GM12878 (cell line): Measurements from ENCODE around the gene MFAP1. TPM values are rescaled to one million over a fixed set of nuclear protein-coding genes. Genes with fewer than 3 reads are reported as not detected.
"Not testable (repeated sequence)": the region's sequence is repeated elsewhere in the genome, so short reads cannot be mapped to it uniquely, and the experiment has no call there.

Experiments
- ATAC-seq: fragments of 200-7000 bp; cut with Tn5 transposase; 3 replicates; pipeline ENCODE4 v1.9.1; 2020; ENCODE audit warnings: mild to moderate bottlenecking, moderate library complexity
- BruUV-seq: library from RNA; stranded (reverse); fragments of 400-500 nt; replicated peaks from 2 replicates; lab custom pipeline; 2021; lab: Mats Ljungman, UMichigan
- CTCF ChIA-PET: fragments of 300-600 bp; sonication (Branson Sonifier 250); formaldehyde crosslinking; extraction: SDS; loops from one replicate; lab custom pipeline; 2021; ENCODE audit warnings: inconsistent platforms; lab: Yijun Ruan, JAX
- POLR2A ChIA-PET: fragments of 350-600 bp; formaldehyde crosslinking; extraction: SDS; loops from one replicate; lab custom pipeline; 2021; ENCODE audit warnings: inconsistent platforms; lab: Charles Lee
- RAD21 ChIA-PET: fragments of 300-600 bp; sonication (Branson Sonifier 250); formaldehyde crosslinking; loops from one replicate; lab custom pipeline; 2023; ENCODE audit warnings: antibody characterized with exemption; ENCODE audit not compliant: unreplicated experiment; lab: Charles Lee
- SMC1A ChIA-PET: fragments of 300-600 bp; sonication (Branson Sonifier 250); formaldehyde crosslinking; loops from one replicate; lab custom pipeline; 2023; ENCODE audit not compliant: unreplicated experiment, uncharacterized antibody; lab: Charles Lee
- DNase-seq: peaks from one replicate; pipeline ENCODE4 v3.0.0-alpha.2; 2011; ENCODE audit warnings: low read depth, low spot score
- FAIRE-seq: peaks from 3 replicates; lab custom pipeline; 2011; peaks lifted over from hg19 to GRCh38; lab: Jason Lieb, UNC
- H2AFZ ChIP-seq: 2 replicates; pipeline ENCODE4 v1.6.0; 2011; ENCODE audit warnings: low read depth, low read length, control low read depth; ENCODE audit not compliant: control insufficient read depth
- H3K27ac ChIP-seq: 2 replicates; pipeline ENCODE4 v1.5.1; 2011; ENCODE audit warnings: control low read depth; ENCODE audit not compliant: control insufficient read depth, insufficient read depth
- H3K27me3 ChIP-seq, 2 experiments: replicated peaks in 1 of 2; 2 replicates each; pipeline versions ENCODE4 v1.6.0 to v1.6.1; 2011; ENCODE audit warnings: low read length in 1 of 2; ENCODE audit not compliant: control insufficient read depth in 2 of 2, insufficient read depth in 2 of 2
- H3K36me3 ChIP-seq, 2 experiments: 2 replicates each; pipeline ENCODE4 v1.5.1; 2011; ENCODE audit warnings: low read length in 1 of 2; ENCODE audit not compliant: control insufficient read depth in 2 of 2, insufficient read depth in 2 of 2
- H3K4me1 ChIP-seq: 2 replicates; pipeline ENCODE4 v1.6.1; 2011; ENCODE audit warnings: mild to moderate bottlenecking, low read length, moderate library complexity, mixed read lengths; ENCODE audit not compliant: control insufficient read depth, insufficient read depth
- H3K4me2 ChIP-seq: 2 replicates; pipeline ENCODE4 v1.6.0; 2011; ENCODE audit warnings: control low read depth; ENCODE audit not compliant: control insufficient read depth, insufficient read depth
- H3K4me3 ChIP-seq: fragments of 200-600 bp; sonication (generic); 2 replicates; pipeline ENCODE4 v1.5.1; 2016
- H3K79me2 ChIP-seq: 2 replicates; pipeline ENCODE4 v1.6.0; 2011; ENCODE audit warnings: low read length; ENCODE audit not compliant: control insufficient read depth, insufficient read depth
- H3K9ac ChIP-seq: 2 replicates; pipeline ENCODE4 v1.8.0; 2011; ENCODE audit warnings: low read length, control low read depth, mixed read lengths; ENCODE audit not compliant: control insufficient read depth, insufficient read depth
- H3K9me3 ChIP-seq: replicated peaks from 3 replicates; pipeline ENCODE4 v1.5.1; 2011; ENCODE audit warnings: mild to moderate bottlenecking, low read length; ENCODE audit not compliant: control insufficient read depth, insufficient read depth
- H4K20me1 ChIP-seq: 2 replicates; pipeline ENCODE4 v1.6.0; 2011; ENCODE audit not compliant: control insufficient read depth, insufficient read depth
- JUNB ChIP-seq: IDR thresholded peaks from 2 replicates; pipeline ENCODE4 v1.6.1; 2016; ENCODE audit warnings: antibody characterized with exemption, mild to moderate bottlenecking
- MXI1 ChIP-seq: fragments of 150-350 bp; IDR thresholded peaks from 2 replicates; pipeline ENCODE4 v1.6.1; 2011; ENCODE audit warnings: low read depth, mild to moderate bottlenecking, inconsistent platforms, low read length, improper control_type of control experiment
- POU2F2 ChIP-seq: IDR thresholded peaks from 3 replicates; pipeline ENCODE4 v1.6.1; 2011; ENCODE audit warnings: low read depth, mild to moderate bottlenecking, low read length, borderline replicate concordance
- RAD21 ChIP-seq: IDR thresholded peaks from 2 replicates; pipeline ENCODE4 v1.6.1; 2011; ENCODE audit warnings: mild to moderate bottlenecking, low read depth, low read length, moderate library complexity; ENCODE audit not compliant: insufficient read depth
- SP1 ChIP-seq: IDR thresholded peaks from one replicate; pipeline ENCODE4 v1.6.1; 2011; ENCODE audit warnings: low read depth, low read length
- WRNIP1 ChIP-seq: IDR thresholded peaks from 2 replicates; pipeline ENCODE4 v1.6.1; 2011; ENCODE audit warnings: low read depth, low read length, improper control_type of control experiment, borderline replicate concordance
- WGBS: methylation state at CpG from one replicate; pipeline ENCODE4 v1.1.6; 2016; ENCODE audit warnings: low lambda C conversion rate; ENCODE audit not compliant: insufficient replicate concordance, insufficient coverage; ENCODE audit errors: missing lambda C conversion rate; 5-methylcytosine and 5-hydroxymethylcytosine counted together
- in situ Hi-C: fragments of 300-500 bp; cut with MboI; formaldehyde crosslinking; loops from 9 replicates; pipeline ENCODE4 v1.14.3; 2018; ENCODE audit warnings: mixed read lengths
- intact Hi-C: fragments of 100-400 bp; cut with micrococcal nuclease; formaldehyde crosslinking; loops from one replicate; pipeline ENCODE4 v1.14.2; 2022; ENCODE audit not compliant: unreplicated experiment
- polyA plus RNA-seq, 11 experiments: library from polyadenylated mRNA; depleted of rRNA in 4 of 11; unstranded in 6 of 11; stranded (reverse) in 5 of 11; fragments of >200 nt; fragmentation: Nextera tagmentation in 4 of 11; fragmentation: Illumina TruSeq in 1 of 11; extraction: Ambion mirVana in 4 of 11; extraction: Trizol in 1 of 11; gene quantifications; 1 replicate in 1 of 11; 2 replicates in 10 of 11; pipeline versions ENCODE4 v1.2.1 to v1.2.3, GENCODE V29; 2011 to 2016; ENCODE audit warnings: inconsistent platforms in 2 of 11, missing spikeins in 2 of 11, low read depth in 1 of 11
- total RNA-seq, 4 experiments: library from RNA; depleted of rRNA in 3 of 4; stranded (reverse); fragments of >200 nt in 3 of 4; fragmentation: Illumina TruSeq in 1 of 4; extraction: Trizol in 1 of 4; gene quantifications; 2 replicates each; pipeline versions ENCODE4 v1.2.1 to v1.2.3, GENCODE V29; 2013 to 2021

The MFAP1 gene
- total and polyA plus RNA-seq, 10 of the 15 experiments (the other 5 are each of a cell fraction or from before 2014, with no cell fraction given) = 24.5 to 67.3 (median 47.4) TPM

DNA sequence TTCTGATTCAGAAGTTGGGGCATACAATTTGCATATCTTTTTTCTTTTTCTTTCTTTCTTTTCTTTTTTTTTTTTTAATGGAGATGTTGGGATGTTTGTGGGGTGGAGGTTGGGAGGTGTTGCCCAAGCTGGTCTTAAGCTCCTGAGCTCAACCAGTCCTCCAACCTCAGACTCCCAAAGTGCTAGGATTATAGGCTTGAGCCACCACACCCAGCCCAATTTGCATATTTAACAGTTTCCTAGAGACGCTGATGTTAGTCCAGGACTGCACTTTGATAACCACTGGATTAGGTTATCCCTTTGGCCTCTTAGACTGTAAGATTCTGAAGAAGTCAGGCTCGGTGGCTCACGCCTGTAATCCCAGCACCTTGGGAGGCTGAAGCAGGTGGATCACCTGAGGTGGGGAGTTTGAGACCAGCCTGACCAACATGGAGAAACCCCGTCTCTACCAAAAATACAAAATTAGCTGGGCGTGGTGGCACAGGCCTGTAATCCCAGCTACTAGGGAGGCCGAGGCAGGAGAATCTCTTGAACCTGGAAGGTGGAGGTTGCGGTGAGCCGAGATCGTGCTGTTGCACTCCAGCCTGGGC, 5.6 kb upstream of the MFAP1 start:
- FAIRE-seq, in situ Hi-C loops, ATAC-seq, H3K27me3 ChIP-seq, BruUV-seq, H3K36me3 ChIP-seq, H3K9me3 ChIP-seq, H4K20me1 ChIP-seq, DNase-seq: not testable (repeated sequence)
- peak overlapping the region; percentile 34; the same call in 1 of the 2 replicates for H3K9ac ChIP-seq
- TF ChIP-seq POU2F2 = peak; percentile 81; the same call in 1 of the 3 replicates
- intact Hi-C loops = loop anchor here (2.0 to 5.0 kb wide), 3 partner anchors 29 to 53 kb away; partner anchors contain the start of genes ELL3, HYPK, SERF2 and SERINC4
- 83% methylated on average over 9 of the region's 9 CpGs for WGBS
- peaks cover 62% of the 10 kb centered on the region for H3K79me2 ChIP-seq
- peak overlapping the region; percentile 11 for H2AFZ ChIP-seq
- H3K4me2 ChIP-seq = peak overlapping the region; percentile 96
- ChIA-PET RAD21 (interaction anchor here (0.7 to 3.2 kb wide), 2 partner anchors 54 to 79 kb away, joined by 4 to 10 read pairs; partner anchors contain the start of gene ELL3), POLR2A (interaction anchor here (0.5 to 1.1 kb wide), 3 partner anchors 15 to 33 kb away, joined by 3 to 6 read pairs (median 4); no protein-coding TSS in a partner anchor), SMC1A (interaction anchor here (1.6 to 2.8 kb wide), 3 partner anchors 21 to 41 kb away, joined by 4 to 13 read pairs (median 8); partner anchors contain the start of genes HYPK and SERINC4), CTCF (interaction anchor here (1.2 kb wide), 1 partner anchor 51 kb away, joined by 3 read pairs; no protein-coding TSS in a partner anchor)
- H3K4me1 ChIP-seq = peaks cover 10% of the 10 kb centered on the region
- peak overlapping the region; percentile 73 for H3K4me3 ChIP-seq
- peak overlapping the region; percentile 31; the same call in 1 of the 2 replicates for H3K27ac ChIP-seq

DNA sequence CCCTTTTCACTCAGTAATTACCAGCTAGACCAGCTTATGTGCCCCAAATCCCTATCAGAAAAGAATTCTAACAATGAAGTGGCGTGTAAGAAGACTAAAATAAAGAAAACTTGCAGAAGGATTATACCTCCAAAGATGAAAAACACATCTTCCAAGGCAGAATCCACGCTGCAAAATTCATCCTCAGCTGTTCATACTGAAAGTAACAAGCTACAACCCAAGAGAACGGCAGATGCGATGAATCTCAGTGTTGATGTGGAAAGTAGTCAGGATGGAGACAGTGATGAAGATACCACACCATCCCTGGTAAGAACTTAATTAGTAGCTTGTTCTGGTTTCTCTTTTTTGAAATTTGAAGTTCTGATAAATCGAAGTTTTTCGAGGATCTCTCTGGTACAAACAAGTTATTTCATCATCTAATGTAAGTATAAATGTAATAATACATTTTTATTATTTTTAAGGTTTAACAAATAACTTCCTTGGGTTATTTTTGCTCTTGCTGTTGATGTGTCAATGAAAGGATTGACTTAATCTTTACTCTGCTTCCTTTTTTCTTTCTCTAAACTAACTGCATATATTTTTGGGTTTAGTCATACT, 3.7 kb upstream of the MFAP1 start:
- WGBS = 1% methylated on average over 6 of the region's 6 CpGs
- no peak for DNase-seq
- peak overlapping the region; percentile 73 for H3K4me3 ChIP-seq
- no peak for TF ChIP-seq WRNIP1
- 0 out of 2 replicates have a peak, but pooled peaks have one; percentile 1 for TF ChIP-seq MXI1
- peak; percentile 10; the same call in 1 of the 2 replicates for TF ChIP-seq JUNB
- no peak for TF ChIP-seq SP1
- TF ChIP-seq RAD21 = no peak
- TF ChIP-seq, all 136 proteins: peak for 2
- TSS peak; percentile 63 for BruUV-seq
- ATAC-seq (peak; percentile 48), FAIRE-seq (no peak)
- no peaks in the 10 kb centered on the region for H3K27me3 ChIP-seq
- in situ Hi-C loops (no loop called here), intact Hi-C loops (loop anchor here (2.0 to 5.0 kb wide), 3 partner anchors 27 to 51 kb away; partner anchors contain the start of genes ELL3, HYPK, SERF2 and SERINC4)
- ChIA-PET CTCF (interaction anchor here (0.6 to 1.5 kb wide), 4 partner anchors 9 to 1000 kb away, joined by 3 to 9 read pairs (median 6); no protein-coding TSS in a partner anchor), POLR2A (interaction anchor here (0.5 to 4.5 kb wide), 11 partner anchors 9 to 90 kb away, joined by 3 to 59 read pairs (median 4); partner anchors contain the start of genes ELL3 and SERF2), SMC1A (interaction anchor here (0.7 to 2.6 kb wide), 18 partner anchors 9 to 95 kb away, joined by 3 to 16 read pairs (median 4); partner anchors contain the start of genes ELL3, HYPK, SERF2 and SERINC4), RAD21 (interaction anchor here (0.7 to 2.4 kb wide), 7 partner anchors 19 to 79 kb away, joined by 3 to 21 read pairs (median 9); partner anchors contain the start of genes ELL3, HYPK and SERINC4)
- peak overlapping the region; percentile 61 for H2AFZ ChIP-seq
- H3K27ac ChIP-seq = peak overlapping the region; percentile 83
- no peaks in the 10 kb centered on the region for H4K20me1 ChIP-seq
- H3K36me3 ChIP-seq = no peaks in the 10 kb centered on the region
- peaks cover 79% of the 10 kb centered on the region for H3K79me2 ChIP-seq
- H3K9me3 ChIP-seq = no peaks in the 10 kb centered on the region
- peak overlapping the region; percentile 96 for H3K4me2 ChIP-seq
- H3K4me1 ChIP-seq = peaks cover 16% of the 10 kb centered on the region
- peak overlapping the region; percentile 83 for H3K9ac ChIP-seq
